Measurements from ENCODE around the gene NHEJ1. TPM values are rescaled to one million over a fixed set of nuclear protein-coding genes. Genes with fewer than 3 reads are reported as not detected.

The NHEJ1 gene
- total and polyA plus RNA-seq, 9 donors: 10.8 to 23.1 (median 17.1) TPM

DNA sequence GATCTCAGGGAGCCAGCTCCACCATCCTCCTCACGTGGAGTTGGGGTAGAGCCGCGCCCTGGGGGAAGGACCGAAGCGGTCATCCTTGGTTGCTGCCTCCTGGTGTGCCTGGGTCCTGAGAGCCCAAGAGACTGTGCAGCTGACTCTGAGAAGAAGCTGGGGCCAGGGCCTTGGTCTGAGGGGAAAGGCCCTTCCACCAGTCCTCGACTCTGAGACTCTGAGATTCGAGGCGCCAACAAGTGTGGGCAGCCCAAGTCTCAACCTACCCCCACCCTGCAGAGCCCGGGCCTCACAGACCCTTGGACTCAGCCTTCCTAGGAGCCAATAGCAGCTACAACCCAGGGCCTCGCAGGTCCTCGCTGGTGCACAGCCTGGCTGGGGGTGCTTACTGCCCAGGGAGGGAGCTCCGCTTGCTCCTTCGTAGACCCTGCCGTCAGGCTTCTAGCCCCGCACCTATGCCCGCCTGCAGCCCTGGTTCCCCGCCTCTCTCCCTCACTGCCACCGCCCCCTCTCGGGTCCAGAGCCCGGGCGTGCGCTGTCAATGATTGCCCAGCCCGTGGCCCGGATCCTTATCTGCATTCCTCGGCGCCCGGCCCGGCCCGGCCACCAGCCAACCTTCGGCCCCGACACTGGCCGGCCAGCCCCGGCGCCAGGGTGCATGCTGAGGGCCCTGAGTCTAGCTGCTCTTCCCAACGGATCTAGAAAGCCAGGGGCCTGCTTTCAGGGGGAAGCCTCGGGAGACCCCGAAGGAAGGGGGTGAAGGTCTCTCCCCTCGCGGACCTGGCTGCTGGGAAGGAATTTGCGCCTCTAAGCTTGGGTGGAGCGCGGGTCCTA lies 101.9 kb downstream of the NHEJ1 start:
- DNase-seq: peak in 1 of 5 donors; percentile 36
- Histone ChIP-seq H3K27ac (no peak overlapping the region), H3K27me3 (peaks cover 3% of the 10 kb centered on the region), H3K4me1 (ENCODE audit: insufficient read depth) (peaks cover 7% of the 10 kb centered on the region), H3K4me3 (peak overlapping the region; percentile 32), H3K9me3 (no peaks in the 10 kb centered on the region), H3K36me3 (no peaks in the 10 kb centered on the region)
- intact Hi-C loops (cut with DNase I): loop anchor here (5.0 to 10.0 kb wide), 5 partner anchors 59 to 239 kb away; no protein-coding TSS in a partner anchor
- 4 to 5% (median 5%) methylated on average over 39 to 42 of the region's 42 CpGs for WGBS, 3 donors
- TF ChIP-seq EP300 (IDR thresholded peaks at IDR 0.05): no peak
- TF ChIP-seq, protein P1, sequence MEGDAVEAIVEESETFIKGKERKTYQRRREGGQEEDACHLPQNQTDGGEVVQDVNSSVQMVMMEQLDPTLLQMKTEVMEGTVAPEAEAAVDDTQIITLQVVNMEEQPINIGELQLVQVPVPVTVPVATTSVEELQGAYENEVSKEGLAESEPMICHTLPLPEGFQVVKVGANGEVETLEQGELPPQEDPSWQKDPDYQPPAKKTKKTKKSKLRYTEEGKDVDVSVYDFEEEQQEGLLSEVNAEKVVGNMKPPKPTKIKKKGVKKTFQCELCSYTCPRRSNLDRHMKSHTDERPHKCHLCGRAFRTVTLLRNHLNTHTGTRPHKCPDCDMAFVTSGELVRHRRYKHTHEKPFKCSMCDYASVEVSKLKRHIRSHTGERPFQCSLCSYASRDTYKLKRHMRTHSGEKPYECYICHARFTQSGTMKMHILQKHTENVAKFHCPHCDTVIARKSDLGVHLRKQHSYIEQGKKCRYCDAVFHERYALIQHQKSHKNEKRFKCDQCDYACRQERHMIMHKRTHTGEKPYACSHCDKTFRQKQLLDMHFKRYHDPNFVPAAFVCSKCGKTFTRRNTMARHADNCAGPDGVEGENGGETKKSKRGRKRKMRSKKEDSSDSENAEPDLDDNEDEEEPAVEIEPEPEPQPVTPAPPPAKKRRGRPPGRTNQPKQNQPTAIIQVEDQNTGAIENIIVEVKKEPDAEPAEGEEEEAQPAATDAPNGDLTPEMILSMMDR (IDR thresholded peaks at IDR 0.05): no peak
- no peak for TF ChIP-seq POLR2A (IDR thresholded peaks at IDR 0.05)

DNA sequence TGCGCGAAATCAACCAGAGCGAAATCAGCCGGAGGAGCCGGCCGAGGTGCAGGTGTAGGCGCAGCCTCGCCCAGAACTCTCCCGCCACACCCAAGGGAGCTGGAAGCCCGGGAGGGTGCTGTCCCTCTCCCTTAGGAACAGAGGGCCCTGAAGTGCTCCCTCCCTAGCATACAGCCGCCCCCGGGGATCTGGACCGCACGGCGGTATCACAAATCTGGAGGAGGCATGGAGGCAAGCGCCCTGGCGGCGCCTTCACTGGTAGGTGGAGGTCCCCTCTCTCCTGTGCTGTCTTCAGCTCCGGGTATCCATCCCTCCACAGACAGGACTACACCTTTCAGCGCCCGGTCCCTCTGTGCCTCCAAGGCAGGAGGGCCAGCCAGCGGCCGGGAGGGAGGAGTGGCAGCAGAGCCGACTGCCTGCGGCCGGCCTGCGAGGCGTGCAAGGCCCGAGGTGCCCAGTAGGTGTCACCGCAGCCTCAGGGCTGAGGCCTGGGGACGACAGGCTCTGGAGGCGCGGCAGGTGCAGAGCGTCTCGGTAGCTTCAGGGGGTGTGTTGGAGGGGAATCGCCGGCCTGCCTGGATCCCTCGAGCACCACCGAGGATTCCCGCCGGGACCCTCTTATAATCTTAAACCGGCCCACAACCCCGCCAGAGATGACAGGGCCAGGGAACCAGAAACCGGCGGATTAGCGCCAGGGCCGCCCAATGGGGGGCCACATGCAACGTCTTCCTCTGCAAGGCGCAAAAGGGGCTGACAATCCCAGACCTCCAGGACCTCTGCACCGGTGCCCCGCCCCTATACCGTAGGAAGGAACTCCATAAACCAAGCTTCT lies 102.7 kb downstream of the NHEJ1 start:
- no peak overlapping the region for H3K27ac ChIP-seq
- TF ChIP-seq, protein P1 (IDR thresholded peaks at IDR 0.05): peak; percentile 80 to 84 (median 84)
- TF ChIP-seq EP300 (IDR thresholded peaks at IDR 0.05): no peak
- H3K9me3 ChIP-seq: no peaks in the 10 kb centered on the region
- DNase-seq: peak; percentile 57 to 82 (median 69)
- no peaks in the 10 kb centered on the region for H3K36me3 ChIP-seq
- 1 to 2% (median 2%) methylated on average over 51 to 52 of the region's 52 CpGs for WGBS, 3 donors
- peaks cover 3% of the 10 kb centered on the region for H3K27me3 ChIP-seq
- no peak overlapping the region for H3K4me3 ChIP-seq
- intact Hi-C loops (cut with DNase I): loop anchor here (5.0 to 10.0 kb wide), 5 partner anchors 59 to 239 kb away; no protein-coding TSS in a partner anchor
- peaks cover 7% of the 10 kb centered on the region for H3K4me1 ChIP-seq (ENCODE audit: insufficient read depth)

DNA sequence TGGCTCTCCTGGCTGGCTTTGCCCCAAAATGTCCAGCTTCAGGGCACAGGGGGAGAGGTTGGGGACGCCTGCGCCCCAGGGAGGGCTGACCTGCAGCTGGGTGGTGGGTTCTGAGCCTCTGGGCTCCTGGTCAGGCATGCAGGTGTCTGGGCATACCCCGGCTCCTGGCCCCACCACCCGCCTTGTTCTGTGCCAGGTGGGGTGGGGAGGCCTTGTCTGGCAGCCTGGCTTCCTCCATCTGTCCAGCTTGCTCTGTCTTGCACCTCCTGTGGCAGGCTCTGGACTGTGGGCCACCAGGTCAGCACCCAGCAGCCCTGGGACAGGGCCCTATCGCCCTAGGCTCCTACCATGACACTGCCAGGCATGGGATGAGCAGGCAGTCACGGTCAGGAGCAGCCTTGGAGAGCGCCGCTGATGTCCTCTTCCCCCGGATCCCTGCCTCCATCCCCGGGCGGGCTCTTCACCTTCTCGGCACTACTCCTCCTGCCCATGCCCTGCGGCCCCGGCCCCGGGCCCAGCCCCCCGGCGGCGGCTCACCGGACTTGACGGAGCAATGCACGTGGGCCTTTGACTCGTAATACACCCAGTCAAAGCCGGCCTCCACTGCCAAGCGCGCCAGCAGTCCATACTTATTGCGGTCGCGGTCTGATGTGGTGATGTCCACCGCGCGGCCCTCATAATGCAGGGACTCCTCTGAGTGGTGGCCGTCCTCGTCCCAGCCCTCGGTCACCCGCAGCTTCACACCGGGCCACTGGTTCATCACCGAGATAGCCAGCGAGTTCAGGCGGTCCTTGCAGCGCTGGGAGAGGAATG lies 103.5 kb downstream of the NHEJ1 start:
- Histone ChIP-seq H3K9me3 (no peaks in the 10 kb centered on the region), H3K27me3 (peaks cover 3% of the 10 kb centered on the region), H3K4me3 (no peak overlapping the region), H3K4me1 (ENCODE audit: insufficient read depth) (peaks cover 7% of the 10 kb centered on the region), H3K27ac (no peak overlapping the region), H3K36me3 (no peaks in the 10 kb centered on the region)
- peak in 1 of 5 donors; percentile 32 for DNase-seq
- TF ChIP-seq, protein P1 (IDR thresholded peaks at IDR 0.05): no peak
- TF ChIP-seq POLR2A (IDR thresholded peaks at IDR 0.05): no peak
- no peak for TF ChIP-seq EP300 (IDR thresholded peaks at IDR 0.05)
- WGBS, 3 donors: 8 to 16% (median 11%) methylated on average over 33 to 40 of the region's 40 CpGs
- intact Hi-C loops (cut with DNase I): loop anchor here (5.0 to 10.0 kb wide), 5 partner anchors 60 to 240 kb away; no protein-coding TSS in a partner anchor

Data from ovary (tissue), 9 donors.